ENCODE data around the gene CALY.

The CALY gene

GRCh38 chr10:133366130-133366478, 29.4 kb upstream of the CALY start:
- DNase-seq (ENCODE audit: low read depth in 2 of 2): no peak

- DNase-seq (ENCODE audit: low read depth in 2 of 2): no peak
Observed at GRCh38 chr10:133365461-133366129, 28.9 kb upstream of the CALY start.

DNA sequence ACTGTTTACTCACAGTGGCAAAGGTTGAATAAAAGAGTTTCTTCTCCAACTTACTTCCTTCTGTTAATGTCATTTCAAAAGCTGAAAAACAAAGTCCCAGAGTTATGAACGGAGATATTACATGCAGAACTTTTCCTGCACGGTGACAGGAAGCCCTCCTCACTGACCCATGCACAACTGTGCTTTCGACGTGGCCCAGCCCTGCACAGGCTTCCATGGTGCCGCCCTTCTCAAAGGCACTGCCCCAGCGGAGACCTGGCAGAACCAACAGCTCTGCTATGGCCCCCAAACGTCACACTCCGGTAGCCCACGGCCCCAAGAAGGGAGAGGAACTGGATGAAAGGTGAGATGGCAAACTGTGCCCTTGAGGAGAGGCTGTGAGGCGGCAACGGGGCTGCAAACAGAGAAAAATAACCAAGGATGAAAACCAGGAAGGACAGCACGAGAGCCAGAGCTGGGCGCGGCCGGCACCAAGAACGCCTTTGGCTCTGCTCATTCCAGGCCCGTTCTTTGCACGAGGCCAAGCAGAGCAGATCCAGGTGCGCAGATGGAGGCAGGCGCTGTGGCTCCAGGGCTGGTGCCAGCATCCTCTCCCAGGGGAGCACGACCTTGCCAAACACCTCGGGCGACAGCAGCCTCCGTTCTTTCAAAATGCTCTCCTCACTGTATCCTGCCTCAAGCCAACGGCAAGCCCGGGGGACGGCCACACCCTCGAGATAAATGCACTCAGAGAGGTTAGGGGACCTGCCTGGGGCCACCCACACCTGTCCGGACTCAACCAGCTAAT, 28.1 kb upstream of the CALY start:
- no peak for DNase-seq (ENCODE audit: low read depth in 2 of 2)

- DNase-seq (ENCODE audit: low read depth in 2 of 2): no peak
Observed at GRCh38 chr10:133362846-133363245, 26.1 kb upstream of the CALY start.

DNA sequence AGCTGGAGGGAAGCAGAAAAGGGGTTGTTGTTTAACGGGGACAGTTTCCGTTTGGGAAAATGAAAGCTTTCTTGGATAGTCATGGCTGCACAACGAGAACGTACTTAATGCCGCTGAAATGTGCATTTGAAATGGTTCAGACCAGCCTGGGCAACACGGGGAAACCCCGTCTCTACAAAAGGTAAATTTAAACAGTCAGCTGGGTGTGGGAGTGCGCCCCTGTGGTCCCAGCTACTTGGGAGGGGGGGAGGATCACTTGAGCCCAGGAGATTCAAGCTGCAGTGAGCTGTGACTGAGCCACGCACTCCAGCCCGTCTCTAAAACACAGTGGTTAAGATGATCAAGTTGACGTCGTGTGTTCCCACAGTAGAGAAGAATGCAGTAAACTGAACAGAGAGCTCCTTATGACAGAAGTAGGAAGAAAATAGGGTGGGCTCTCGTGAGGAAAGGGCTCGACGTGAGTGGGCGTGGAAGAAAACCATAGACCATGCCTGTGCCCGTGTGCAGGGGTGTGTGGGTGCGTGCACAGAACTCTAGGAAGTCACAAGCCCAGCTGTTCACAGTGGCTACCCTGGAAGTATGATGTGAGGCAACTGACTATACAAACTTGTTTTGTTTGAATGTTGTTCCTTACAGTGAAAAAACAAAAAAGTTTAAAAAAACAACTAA, 25.2 kb upstream of the CALY start:
- DNase-seq (ENCODE audit: low read depth in 2 of 2): no peak

DNA sequence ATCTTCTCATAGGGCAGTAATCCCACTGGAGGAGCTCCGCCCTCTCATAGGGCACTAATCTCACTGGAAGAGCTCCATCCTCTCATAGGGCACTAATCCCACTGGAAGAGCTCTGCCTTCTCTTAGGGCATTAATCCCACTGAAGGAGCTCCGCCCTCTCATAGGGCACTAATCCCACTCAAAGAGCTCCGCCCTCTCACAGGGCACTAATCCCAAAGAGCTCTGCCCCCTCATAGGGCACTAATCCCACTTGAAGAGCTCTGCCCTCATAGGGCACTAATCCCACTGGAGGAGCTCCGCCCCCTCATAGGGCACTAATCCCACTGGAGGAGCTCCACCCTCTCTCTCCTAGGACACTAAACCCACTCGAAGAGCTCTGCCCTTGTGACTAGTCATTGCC, 24.5 kb upstream of the CALY start:
- DNase-seq (ENCODE audit: low read depth in 2 of 2): no peak

DNA sequence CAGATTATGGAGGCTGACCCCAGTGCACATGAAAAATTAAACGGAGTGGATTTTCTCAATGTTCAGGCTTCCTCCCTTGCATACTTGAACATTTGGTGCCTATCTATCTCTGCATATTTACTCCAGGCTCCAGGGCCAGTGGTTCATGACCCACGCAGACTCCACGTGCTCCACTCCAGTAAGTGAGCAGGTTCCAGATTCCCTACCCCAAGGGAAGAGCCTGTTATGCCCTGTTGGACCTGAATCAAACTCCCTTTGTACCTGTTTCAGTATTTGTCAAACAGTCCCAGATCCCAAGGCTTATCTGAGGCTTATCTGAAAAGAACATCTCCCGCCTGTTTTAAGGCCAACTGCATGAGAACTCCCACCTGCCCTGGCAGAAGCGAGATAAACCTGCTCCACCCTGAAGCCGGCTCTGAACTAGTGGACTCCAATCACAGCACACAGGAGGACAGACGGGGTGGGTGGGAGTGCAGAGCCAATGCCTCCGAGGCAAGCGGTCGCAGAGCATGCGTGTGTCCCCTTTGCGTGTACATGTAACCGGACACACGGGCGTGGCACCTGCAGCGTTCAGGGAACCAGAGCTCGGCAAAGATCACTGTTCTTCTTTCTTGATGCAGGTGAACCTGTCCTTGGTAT, 23.4 kb upstream of the CALY start:
- no peak for DNase-seq (ENCODE audit: low read depth in 2 of 2)

GRCh38 chr10:133359554-133359971, 22.9 kb upstream of the CALY start:
- no peak for DNase-seq (ENCODE audit: low read depth in 2 of 2)

- DNase-seq (ENCODE audit: low read depth in 2 of 2): no peak
Observed at GRCh38 chr10:133358925-133359310, 22.2 kb upstream of the CALY start.

DNA sequence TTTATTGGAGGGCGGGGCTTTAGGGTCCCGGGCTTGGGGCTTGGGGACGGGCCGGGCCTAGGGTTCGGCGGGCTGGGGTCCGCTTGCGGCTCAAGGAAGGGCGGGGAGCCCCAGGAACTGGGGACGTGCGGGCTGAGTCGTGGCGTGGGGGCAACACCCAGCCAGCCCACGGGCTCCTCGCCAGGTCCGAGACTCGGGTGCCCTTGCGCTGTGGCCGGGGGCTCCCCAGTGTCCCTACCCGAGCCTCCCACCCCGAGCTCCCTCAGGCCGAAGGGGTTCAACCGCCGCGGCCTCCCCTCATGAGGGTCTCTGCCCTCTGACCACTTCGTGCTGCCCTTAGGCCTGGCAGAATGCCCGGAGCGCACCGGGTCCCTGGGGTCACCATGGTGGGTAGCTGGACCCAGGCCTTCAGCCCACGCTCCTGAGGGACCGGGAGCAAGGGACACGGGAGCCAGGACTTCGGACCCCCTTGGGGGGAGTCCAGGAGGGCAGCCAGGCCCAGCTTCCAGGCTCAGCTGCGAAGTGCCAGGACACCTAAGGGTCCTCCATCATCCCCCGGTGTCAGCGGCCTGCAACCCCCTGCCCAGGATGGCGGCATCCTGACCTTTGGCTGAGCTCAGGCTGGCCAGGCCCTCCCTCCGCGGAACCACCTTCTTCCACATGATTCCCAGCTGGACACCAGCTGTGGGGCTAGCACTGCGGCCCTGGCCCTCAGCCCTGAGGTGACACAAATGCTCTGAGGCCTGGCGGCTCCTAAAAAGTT, 21.6 kb upstream of the CALY start:
- no peak for DNase-seq (ENCODE audit: low read depth in 2 of 2)

GRCh38 chr10:133357285-133358161, 20.8 kb upstream of the CALY start, which contains the start of gene FUOM:
TSS of gene FUOM (minus strand) at chr10:133358019. CDS start at chr10:133358007, 12 bp downstream.
- DNase-seq (ENCODE audit: low read depth in 2 of 2): peak; percentile 65 to 67

GRCh38 chr10:133356549-133357284, 20.0 kb upstream of the CALY start:
- no peak for DNase-seq (ENCODE audit: low read depth in 2 of 2)

DNA sequence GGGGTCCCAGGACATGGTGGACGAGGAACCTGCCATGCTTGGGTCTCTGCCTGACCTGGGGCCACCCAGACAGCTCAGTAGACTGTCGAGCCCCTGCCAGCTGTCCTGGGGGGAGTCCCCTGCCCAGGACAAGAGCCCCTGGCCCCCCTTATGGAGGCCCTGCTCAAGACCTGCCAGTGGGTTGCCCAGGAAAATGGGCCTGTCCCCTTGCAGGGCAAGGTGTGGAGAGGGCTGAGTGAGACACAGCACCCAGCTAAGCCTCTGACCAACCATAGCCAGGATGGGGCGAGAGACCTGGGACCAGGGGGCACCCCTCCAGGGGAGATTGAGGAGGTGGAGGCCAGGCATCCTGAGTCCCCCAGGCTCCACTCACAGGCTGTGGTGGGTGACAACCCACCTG, 19.3 kb upstream of the CALY start:
- no peak for DNase-seq (ENCODE audit: low read depth in 2 of 2)

DNA sequence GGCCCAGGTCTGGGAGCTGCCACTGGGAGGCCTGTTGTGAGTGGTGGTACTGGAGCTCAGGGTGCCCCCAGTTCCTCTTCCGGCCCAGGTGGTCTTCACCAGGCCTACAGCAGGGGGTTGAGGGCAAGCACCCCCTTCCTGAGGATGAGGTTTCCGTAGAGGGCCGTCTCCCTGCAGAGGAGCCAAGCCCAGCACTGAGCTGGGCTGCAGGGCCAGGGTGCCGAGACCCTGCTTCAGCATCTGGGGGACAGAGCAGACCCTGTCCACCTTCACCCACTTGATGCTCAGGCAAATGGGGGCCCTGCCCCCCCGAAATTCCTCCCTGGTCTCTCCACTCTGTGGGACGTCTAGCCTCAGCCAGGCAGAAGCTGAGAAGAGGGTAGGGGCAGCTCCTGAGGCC, 18.6 kb upstream of the CALY start:
- no peak for DNase-seq (ENCODE audit: low read depth in 2 of 2)

DNA sequence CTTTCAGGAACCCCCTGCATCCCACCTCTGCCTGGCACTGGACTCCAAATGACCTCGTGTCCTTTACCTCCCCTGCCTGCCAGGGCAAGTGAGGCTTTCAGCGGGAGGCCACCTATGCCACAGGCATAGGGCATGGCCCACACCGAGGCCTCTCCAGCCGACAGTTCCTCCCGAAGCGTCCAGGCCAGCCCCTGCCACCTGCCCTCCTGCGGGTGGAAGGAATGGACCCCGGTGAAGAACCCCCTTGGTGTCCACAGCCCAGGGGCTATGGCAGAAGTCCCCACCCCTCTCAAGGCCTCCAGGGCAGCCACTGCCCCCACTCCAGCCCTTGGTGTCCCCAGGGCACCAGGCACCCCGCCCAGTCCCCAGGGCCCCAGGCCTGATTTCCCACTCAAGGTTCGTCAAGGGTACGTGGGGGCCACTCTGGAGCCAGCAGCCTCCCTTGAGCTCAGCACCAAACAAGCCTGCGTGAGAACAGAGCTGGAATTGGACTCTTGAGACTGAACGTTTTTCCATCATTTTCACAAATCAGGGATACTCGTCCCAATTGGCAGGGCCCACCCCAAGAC, 18.1 kb upstream of the CALY start:
- no peak for DNase-seq (ENCODE audit: low read depth in 2 of 2)

DNA sequence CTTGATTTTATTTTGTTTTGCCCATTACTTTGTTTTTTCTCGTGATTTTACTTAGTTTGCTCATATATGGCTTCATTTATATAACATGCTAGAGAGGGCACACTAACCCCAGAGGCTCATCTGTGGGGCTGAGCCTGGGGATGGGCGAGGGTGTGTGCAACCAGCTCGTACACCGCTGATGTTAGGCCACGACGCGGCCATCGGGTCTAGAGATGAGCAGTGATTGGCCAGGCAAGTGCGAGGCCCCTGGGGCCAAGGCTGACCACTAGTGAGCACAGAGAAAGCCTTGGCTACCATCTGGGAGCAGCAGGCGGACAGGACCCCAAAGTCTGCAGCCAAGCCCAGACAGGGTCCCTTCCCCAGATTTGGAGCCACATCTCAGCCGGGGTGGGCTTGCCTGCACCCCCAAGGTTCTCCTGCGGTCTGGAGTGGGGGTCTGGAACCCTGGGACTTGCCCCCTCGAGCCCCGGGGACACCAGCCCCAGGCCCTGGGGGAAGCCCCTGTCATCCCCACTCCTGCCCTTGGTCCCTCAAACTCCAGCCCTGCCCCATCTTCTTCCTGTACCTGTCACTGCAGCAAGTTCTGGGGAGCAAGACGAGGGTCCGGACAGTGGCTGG, 17.4 kb upstream of the CALY start:
- no peak for DNase-seq (ENCODE audit: low read depth in 2 of 2)

GRCh38 chr10:133353202-133353959, 16.7 kb upstream of the CALY start:
- no peak for DNase-seq (ENCODE audit: low read depth in 2 of 2)
